Measurements from ENCODE around the gene NEO1.

The NEO1 gene

DNA sequence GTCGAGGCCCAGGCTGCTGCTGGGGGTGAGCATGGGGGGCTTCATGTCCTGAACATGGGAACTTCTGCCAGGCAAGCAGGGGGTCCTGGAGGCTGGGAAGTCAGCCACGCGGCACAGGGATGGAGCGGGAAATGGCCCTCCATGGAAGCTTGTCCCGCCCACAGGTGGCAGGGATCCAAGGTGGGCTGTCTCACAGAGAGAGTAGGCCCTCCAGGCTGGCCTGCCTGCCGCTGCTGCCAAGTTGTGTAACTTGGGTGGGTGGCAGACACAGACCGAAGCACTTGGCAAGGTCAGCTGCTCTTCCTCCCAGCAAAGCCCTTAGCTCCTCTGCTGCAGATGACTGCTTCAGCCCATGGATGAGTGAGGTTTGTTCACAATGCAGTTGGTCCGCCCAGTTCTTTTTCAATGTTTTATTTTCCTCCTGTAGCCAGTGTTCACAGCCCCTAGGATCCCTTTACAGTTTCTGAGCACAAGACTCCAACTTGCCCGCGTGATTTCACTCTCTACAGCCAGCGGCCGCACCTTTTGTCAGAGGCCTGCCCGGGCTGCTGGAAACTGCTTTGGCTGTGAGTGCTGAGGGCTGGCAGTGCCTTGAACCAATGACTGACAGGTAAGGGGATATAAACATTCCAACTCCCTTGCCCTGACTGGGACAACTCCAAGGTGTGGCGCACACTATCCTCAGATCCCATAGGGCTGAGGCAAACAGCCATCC lies 289.8 kb downstream of the NEO1 start:
- in situ Hi-C loops (cut with MboI; ENCODE audit: low sequenced_read_pairs): no loop called here

- in situ Hi-C loops (cut with MboI; ENCODE audit: low sequenced_read_pairs): no loop called here
These were observed 291.8 kb downstream of the NEO1 start for GRCh38 chr15:73344056-73344455.

DNA sequence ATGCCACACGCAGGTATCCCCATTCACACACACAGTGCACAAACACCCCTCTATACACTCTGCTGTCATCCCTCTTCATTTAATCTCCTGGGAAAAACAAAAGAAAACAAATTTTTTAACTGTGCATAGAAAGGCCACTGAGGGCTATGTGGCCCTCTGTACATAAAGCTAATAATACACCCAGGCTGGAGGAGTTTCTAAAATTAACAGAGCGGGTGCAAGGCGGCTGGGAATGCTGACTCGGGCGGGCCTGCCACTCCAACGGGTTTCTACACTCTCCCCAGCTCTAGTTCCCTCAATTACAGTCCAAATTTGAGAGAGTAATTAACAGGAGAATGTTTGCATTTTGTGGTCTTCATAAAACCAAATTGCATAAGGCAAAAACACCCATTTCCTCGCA lies 293.4 kb downstream of the NEO1 start:
- in situ Hi-C loops (cut with MboI; ENCODE audit: low sequenced_read_pairs): no loop called here

GRCh38 chr15:73346735-73347312 lies 294.6 kb downstream of the NEO1 start:
- in situ Hi-C loops (cut with MboI; ENCODE audit: low sequenced_read_pairs): no loop called here

DNA sequence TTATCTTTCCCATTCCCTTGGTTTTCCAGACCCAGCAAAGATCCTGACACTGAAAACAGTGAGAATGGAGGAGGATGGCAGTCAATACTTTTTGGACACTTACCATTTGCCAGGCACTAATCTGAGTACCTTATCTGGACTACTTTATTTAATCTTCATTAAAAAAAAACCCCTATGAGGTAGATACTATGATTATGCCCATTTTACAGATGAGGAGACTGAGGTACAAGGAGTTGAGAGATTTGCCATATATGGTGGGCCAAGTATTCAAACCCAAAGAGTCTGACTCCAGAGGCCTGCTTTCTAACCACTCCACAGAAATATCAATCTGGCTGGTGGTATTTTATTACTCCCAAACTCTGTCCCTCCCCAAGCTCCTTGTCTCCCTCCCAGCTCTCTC lies 296.9 kb downstream of the NEO1 start:
- in situ Hi-C loops (cut with MboI; ENCODE audit: low sequenced_read_pairs): no loop called here

DNA sequence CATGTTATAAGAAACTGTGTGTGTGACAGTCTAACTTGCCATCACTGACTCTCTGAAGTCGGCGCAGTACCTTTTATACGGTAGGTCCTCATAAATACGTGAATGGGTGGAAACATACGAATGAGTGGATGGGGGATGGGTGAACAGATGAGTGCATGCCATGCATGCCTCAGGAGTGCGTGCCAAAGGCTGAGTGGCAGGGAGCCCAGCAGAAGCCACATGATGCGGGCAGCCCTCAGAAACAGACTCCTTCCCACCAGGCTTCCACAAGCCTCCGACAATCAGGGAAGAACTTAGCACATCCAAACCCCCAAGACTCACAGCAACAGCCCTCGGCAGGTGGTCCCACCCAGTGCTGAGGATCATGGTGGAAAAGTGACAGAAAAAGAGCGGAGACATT lies 299.8 kb downstream of the NEO1 start:
- in situ Hi-C loops (cut with MboI; ENCODE audit: low sequenced_read_pairs): no loop called here

GRCh38 chr15:73353734-73354133 lies 301.5 kb downstream of the NEO1 start:
- in situ Hi-C loops (cut with MboI; ENCODE audit: low sequenced_read_pairs): no loop called here

GRCh38 chr15:73354241-73354640 lies 302.0 kb downstream of the NEO1 start:
- in situ Hi-C loops (cut with MboI; ENCODE audit: low sequenced_read_pairs): no loop called here
